CD4-positive, alpha-beta T cell (primary cell): Measurements from ENCODE around the gene IGLL5. TPM values are rescaled to one million over a fixed set of nuclear protein-coding genes. Genes with fewer than 3 reads are reported as not detected.

Experiments
- ATAC-seq: fragments of 200-7000 bp; cut with Tn5 transposase; one replicate; pipeline ENCODE4 v1.10.0; 2022; ENCODE audit warnings: mild to moderate bottlenecking; ENCODE audit not compliant: poor library complexity
- CTCF ChIA-PET: fragments of 350-600 bp; sonication (Branson Sonifier 250); formaldehyde crosslinking; loops from one replicate; lab custom pipeline; 2021; ENCODE audit warnings: antibody characterized with exemption, inconsistent platforms; lab: Charles Lee
- POLR2A ChIA-PET: fragments of 350-600 bp; sonication (Branson Sonifier 250); formaldehyde crosslinking; loops from one replicate; lab custom pipeline; 2021; ENCODE audit warnings: antibody characterized with exemption, inconsistent platforms; lab: Charles Lee
- DNase-seq, 14 experiments: peaks; one replicate each; pipeline ENCODE4 v3.0.0-alpha.2; 2013 to 2020; ENCODE audit warnings: mixed read lengths in 2 of 14
- H3K27ac ChIP-seq, 2 donors: one replicate each; pipeline versions ENCODE4 v1.5.1 to v1.7.0; 2013; ENCODE audit warnings: low read length in 2 of 2, low read depth in 1 of 2, mild to moderate bottlenecking in 1 of 2
- H3K27me3 ChIP-seq, 2 experiments: 1 replicate in 1 of 2; 2 replicates in 1 of 2; pipeline versions ENCODE4 v1.6.1 to v1.7.0; 2013; ENCODE audit warnings: low read length in 2 of 2, control low read depth in 1 of 2, mild to moderate bottlenecking in 1 of 2, moderate library complexity in 1 of 2; ENCODE audit not compliant: insufficient read depth in 2 of 2, control insufficient read depth in 1 of 2
- H3K36me3 ChIP-seq: one replicate; pipeline ENCODE4 v1.6.1; 2013; ENCODE audit warnings: low read length, control low read depth; ENCODE audit not compliant: insufficient read depth
- H3K4me1 ChIP-seq: one replicate; pipeline ENCODE4 v1.6.1; 2013; ENCODE audit warnings: low read length, control low read depth; ENCODE audit not compliant: insufficient read depth
- H3K4me3 ChIP-seq: one replicate; pipeline ENCODE4 v1.5.1; 2013; ENCODE audit warnings: mild to moderate bottlenecking, low read length, moderate library complexity
- H3K9me3 ChIP-seq, 2 experiments: 1 replicate in 1 of 2; 2 replicates in 1 of 2; pipeline versions ENCODE4 v1.6.1 to v1.7.0; 2013; ENCODE audit warnings: low read length in 2 of 2, mild to moderate bottlenecking in 2 of 2, control low read depth in 1 of 2, moderate library complexity in 1 of 2; ENCODE audit not compliant: control insufficient read depth in 1 of 2, insufficient read depth in 1 of 2
- H3K27ac Mint-ChIP-seq: one replicate; pipeline ENCODE4 v1.8.0; 2020; ENCODE audit warnings: mixed read lengths
- H3K27me3 Mint-ChIP-seq: one replicate; pipeline ENCODE4 v1.8.0; 2021; ENCODE audit warnings: mixed read lengths
- H3K36me3 Mint-ChIP-seq: one replicate; pipeline ENCODE4 v1.8.0; 2021; ENCODE audit warnings: low read depth, mixed read lengths
- H3K4me1 Mint-ChIP-seq: one replicate; pipeline ENCODE4 v1.8.0; 2021; ENCODE audit warnings: low read depth, mixed read lengths
- H3K4me3 Mint-ChIP-seq: one replicate; pipeline ENCODE4 v1.8.0; 2020; ENCODE audit warnings: mild to moderate bottlenecking, mixed read lengths
- H3K9me3 Mint-ChIP-seq: one replicate; pipeline ENCODE4 v1.8.0; 2020; ENCODE audit warnings: mixed read lengths
- intact Hi-C, 2 experiments: fragments of 100-400 bp; cut with DNase I in 1 of 2; cut with micrococcal nuclease in 1 of 2; formaldehyde crosslinking; loops; one replicate each; pipeline versions ENCODE4 v1.15.1 to v1.9.0; 2023 to 2025; cut with DNase I, micrococcal nuclease
- total RNA-seq, 174 experiments: library from RNA in 2 of 174; stranded (reverse) in 2 of 174; gene quantifications; one replicate each; pipeline ENCODE4 v1.2.3 and lab custom pipeline; 2021 to 2026
- TF ChIP-seq, protein P1 (sequence below): fragments of 200-600 bp; IDR thresholded peaks from one replicate; pipeline ENCODE4 v1.8.0; 2022; ENCODE audit warnings: antibody characterized with exemption, mild to moderate bottlenecking

Gene IGLL5
- total RNA-seq, 2 experiments from 2014 or later, result not detected

DNA sequence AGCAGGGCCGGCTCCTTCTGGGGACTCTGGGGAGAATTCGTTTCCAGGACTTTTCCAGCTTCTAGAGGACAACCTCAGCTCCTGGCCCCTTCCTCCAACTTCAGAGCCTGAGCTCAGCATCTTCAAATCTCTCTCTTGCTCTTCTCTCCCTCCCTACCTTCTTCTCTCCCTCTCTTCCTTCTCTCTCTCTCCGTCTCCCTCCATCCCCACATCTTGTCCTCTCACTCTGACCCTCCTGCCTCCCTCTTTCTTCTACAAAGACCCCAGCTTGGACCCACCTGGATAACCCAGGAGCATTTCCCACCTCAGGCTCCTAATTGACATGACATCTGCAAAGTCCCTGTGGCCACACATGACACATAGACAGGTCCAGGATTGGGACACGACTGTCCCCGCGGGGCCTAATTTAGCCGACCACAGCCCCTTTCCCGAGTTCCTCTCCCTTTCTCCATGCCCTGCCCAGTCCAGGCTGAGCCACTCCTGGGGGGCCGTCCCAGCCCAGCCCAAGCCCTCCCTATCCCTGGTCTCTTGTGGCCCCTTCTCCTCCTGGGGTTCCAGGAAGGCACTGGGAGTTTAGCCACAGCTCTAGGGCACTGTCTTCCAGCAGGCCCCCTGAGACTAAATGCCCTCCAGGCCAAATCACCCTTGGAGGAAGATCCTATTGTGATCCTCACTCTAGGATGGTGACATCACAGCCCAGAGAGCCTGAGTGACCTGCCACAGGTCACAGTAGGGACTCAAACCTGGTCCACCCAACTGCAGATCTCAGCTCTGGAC is 36.9 kb downstream of the IGLL5 start:
- peaks cover 10% of the 10 kb centered on the region for H3K4me1 Mint-ChIP-seq
- Histone ChIP-seq H3K4me1 (peaks cover 37% of the 10 kb centered on the region), H3K9me3 (no peaks in the 10 kb centered on the region), H3K27me3 (no peaks in the 10 kb centered on the region), H3K36me3 (no peaks in the 10 kb centered on the region), H3K4me3 (no peak overlapping the region), H3K27ac (no peak overlapping the region)
- intact Hi-C loops, result no loop called here
- ChIA-PET CTCF (no interaction called here), POLR2A (no interaction called here)
- no peak overlapping the region for H3K27ac Mint-ChIP-seq
- TF ChIP-seq, protein P1, sequence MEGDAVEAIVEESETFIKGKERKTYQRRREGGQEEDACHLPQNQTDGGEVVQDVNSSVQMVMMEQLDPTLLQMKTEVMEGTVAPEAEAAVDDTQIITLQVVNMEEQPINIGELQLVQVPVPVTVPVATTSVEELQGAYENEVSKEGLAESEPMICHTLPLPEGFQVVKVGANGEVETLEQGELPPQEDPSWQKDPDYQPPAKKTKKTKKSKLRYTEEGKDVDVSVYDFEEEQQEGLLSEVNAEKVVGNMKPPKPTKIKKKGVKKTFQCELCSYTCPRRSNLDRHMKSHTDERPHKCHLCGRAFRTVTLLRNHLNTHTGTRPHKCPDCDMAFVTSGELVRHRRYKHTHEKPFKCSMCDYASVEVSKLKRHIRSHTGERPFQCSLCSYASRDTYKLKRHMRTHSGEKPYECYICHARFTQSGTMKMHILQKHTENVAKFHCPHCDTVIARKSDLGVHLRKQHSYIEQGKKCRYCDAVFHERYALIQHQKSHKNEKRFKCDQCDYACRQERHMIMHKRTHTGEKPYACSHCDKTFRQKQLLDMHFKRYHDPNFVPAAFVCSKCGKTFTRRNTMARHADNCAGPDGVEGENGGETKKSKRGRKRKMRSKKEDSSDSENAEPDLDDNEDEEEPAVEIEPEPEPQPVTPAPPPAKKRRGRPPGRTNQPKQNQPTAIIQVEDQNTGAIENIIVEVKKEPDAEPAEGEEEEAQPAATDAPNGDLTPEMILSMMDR, result no peak
- no peaks in the 10 kb centered on the region for H3K27me3 Mint-ChIP-seq
- no peak overlapping the region for H3K4me3 Mint-ChIP-seq
- DNase-seq (no peak), ATAC-seq (no peak)
- H3K36me3 Mint-ChIP-seq, result no peaks in the 10 kb centered on the region
- no peaks in the 10 kb centered on the region for H3K9me3 Mint-ChIP-seq

DNA sequence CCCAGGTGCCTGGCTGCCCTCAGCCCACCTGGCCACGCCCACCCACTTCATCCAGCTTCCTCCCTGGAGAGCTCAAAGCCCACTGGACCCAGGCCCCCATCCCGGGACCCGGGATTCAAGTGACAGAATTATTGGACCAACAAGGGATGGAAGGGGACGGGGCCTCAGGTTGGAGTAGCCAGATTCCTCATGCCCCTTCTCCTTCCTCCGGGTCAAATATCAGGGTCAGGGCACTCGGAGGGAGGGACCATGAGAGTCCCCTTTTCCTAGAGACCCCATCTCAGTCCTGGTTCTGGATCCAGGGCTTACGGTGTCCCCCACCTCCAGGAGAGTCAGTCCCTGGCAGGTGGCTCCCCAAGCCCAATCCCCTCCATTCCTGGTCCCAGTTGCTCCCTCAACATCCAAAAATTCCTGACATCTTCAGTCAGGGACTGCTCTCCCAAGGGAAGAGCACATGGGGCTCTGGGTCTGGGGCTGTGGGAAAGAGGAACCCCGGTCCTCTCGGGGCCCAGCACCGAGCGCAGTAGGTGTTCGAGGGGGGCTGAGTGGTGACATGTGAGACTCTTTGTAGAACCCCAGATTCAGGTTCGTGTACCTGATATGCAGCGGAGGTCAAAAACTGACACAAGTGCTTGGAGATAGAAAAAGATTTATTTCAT is 37.7 kb downstream of the IGLL5 start:
- DNase-seq, result no peak
- CTCF ChIA-PET, result no interaction called here
- intact Hi-C loops, result no loop called here
- H3K27me3 Mint-ChIP-seq, result no peaks in the 10 kb centered on the region
- POLR2A ChIA-PET, result no interaction called here
- peaks cover 40% of the 10 kb centered on the region for H3K4me1 ChIP-seq
- no peak overlapping the region for H3K4me3 Mint-ChIP-seq
- no peaks in the 10 kb centered on the region for H3K9me3 Mint-ChIP-seq
- no peak overlapping the region for H3K27ac Mint-ChIP-seq
- H3K9me3 ChIP-seq, result no peaks in the 10 kb centered on the region
- no peaks in the 10 kb centered on the region for H3K36me3 ChIP-seq
- peaks cover 10% of the 10 kb centered on the region for H3K4me1 Mint-ChIP-seq
- H3K36me3 Mint-ChIP-seq, result no peaks in the 10 kb centered on the region
- ATAC-seq, result no peak
- TF ChIP-seq, protein P1, result no peak
- H3K27ac ChIP-seq, result no peak overlapping the region
- no peak overlapping the region for H3K4me3 ChIP-seq
- H3K27me3 ChIP-seq, result no peaks in the 10 kb centered on the region

DNA sequence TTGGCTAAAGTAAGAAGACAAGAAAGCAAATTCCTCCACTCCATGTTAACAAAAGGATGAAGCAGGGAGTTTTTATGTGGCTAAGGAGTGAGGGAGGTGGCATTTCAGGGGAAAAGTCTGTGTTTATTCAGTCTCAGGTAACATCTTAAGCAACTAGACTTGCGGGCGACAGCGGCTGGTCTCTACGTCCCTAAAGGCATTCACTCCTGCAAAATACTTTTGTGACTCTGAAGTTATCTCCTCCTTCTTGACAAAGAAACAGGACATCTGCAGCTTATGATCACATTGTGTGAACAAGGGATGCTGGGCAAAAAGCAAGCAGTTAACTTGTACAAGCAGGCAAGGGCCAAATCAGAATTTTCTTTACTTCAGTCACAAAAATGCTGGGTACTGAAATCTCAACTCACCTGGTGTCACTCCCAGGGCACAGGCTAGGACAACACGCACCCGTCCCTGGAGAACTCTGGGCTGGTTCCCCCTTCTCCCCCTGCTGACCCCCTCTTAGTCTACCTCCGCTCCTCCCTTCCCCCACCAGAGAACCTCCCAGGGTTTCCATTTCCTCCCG is 38.3 kb downstream of the IGLL5 start:
- Mint-ChIP-seq H3K9me3 (no peaks in the 10 kb centered on the region), H3K4me3 (no peak overlapping the region), H3K27ac (no peak overlapping the region), H3K27me3 (no peaks in the 10 kb centered on the region), H3K36me3 (no peaks in the 10 kb centered on the region), H3K4me1 (peaks cover 10% of the 10 kb centered on the region)
- H3K27me3 ChIP-seq, result no peaks in the 10 kb centered on the region
- POLR2A ChIA-PET, result no interaction called here
- H3K36me3 ChIP-seq, result no peaks in the 10 kb centered on the region
- H3K27ac ChIP-seq, result no peak overlapping the region
- H3K9me3 ChIP-seq, result no peaks in the 10 kb centered on the region
- TF ChIP-seq, protein P1, result no peak
- DNase-seq (no peak), ATAC-seq (no peak)
- CTCF ChIA-PET, result no interaction called here
- H3K4me1 ChIP-seq, result peaks cover 45% of the 10 kb centered on the region
- H3K4me3 ChIP-seq, result no peak overlapping the region
- intact Hi-C loops, result no loop called here
